ENCODE data around the gene ZNG1F. TPM values are rescaled to one million over a fixed set of nuclear protein-coding genes. Genes with fewer than 3 reads are reported as not detected.
"Not testable (repeated sequence)": the region's sequence is repeated elsewhere in the genome, so short reads cannot be mapped to it uniquely, and the experiment has no call there.

The ZNG1F gene
- polyA plus RNA-seq, 2 of the 4 experiments (the other 2 are of a cell fraction): 9.9 to 39.1 TPM

DNA sequence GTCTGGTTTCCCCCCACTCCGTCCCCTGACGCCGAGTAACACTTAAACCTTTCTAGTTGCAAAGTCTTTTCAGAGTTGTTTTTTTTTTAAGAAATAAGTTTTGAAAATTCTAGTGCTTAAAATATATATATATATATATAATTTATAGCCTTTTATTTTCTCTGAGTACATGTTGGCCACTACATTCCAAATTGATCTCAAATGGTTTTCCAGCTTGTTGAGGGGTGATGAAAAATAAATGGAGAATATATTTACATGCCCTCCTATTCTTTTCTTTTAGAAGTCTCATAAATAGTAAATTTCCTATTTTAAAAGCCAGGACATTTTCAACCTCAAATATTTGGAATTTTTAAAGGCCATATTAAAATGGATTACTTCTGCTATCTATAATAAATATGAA, 63.2 kb downstream of the ZNG1F start:
- CTCF ChIA-PET, FAIRE-seq: not testable (repeated sequence)

DNA sequence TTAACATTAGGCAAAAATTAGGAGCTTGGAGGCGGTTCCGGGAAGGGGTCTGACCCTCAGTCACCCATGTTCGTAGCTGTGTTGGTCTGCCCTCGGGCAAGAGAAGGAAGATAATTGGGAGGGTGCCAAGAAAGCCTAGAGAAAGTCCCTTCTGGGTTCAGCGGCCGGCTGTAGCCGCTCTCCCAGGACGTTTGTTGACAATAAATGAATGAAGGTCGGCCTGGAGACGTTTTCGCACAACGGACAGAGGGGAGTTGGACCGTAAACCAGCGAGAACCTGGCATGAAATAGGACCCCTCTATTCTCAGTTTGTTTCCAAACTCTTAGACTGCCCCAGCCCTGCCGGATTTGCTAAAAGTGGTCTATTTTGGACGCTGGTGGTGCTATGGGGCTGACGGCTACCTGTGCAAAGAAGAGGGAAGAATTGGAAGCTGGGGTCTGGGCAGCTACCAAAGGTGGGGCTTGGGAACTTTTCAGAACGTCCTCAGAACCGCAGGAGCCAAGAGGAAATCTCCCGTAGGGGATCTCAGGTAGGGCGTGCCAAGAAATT, 63.9 kb downstream of the ZNG1F start:
- POLR2A ChIA-PET; H3K4me1 ChIP-seq; DNase-seq (ENCODE audit: low read depth in 1 of 2, low spot score in 1 of 2); H3K4me2 ChIP-seq; H3K4me3 ChIP-seq; CTCF ChIA-PET; H3K27ac ChIP-seq; H3K9me3 ChIP-seq; FAIRE-seq: not testable (repeated sequence)
- WGBS (ENCODE audit: missing lambda C conversion rate): no CpG with 5 or more reads among the region's 21 CpGs
- ATAC-seq: peak; percentile 51 to 72; a peak in 5 of 6 replicates

More for the DNA sequence above, 63.2 kb downstream of the ZNG1F start:
- H3K4me2 ChIP-seq; H3K4me1 ChIP-seq; H3K4me3 ChIP-seq; POLR2A ChIA-PET; H3K9me3 ChIP-seq; DNase-seq (ENCODE audit: low read depth in 1 of 2, low spot score in 1 of 2); H3K27ac ChIP-seq; ATAC-seq: not testable (repeated sequence)
- WGBS (ENCODE audit: missing lambda C conversion rate): 43% methylated on average over 3 of the region's 3 CpGs

DNA sequence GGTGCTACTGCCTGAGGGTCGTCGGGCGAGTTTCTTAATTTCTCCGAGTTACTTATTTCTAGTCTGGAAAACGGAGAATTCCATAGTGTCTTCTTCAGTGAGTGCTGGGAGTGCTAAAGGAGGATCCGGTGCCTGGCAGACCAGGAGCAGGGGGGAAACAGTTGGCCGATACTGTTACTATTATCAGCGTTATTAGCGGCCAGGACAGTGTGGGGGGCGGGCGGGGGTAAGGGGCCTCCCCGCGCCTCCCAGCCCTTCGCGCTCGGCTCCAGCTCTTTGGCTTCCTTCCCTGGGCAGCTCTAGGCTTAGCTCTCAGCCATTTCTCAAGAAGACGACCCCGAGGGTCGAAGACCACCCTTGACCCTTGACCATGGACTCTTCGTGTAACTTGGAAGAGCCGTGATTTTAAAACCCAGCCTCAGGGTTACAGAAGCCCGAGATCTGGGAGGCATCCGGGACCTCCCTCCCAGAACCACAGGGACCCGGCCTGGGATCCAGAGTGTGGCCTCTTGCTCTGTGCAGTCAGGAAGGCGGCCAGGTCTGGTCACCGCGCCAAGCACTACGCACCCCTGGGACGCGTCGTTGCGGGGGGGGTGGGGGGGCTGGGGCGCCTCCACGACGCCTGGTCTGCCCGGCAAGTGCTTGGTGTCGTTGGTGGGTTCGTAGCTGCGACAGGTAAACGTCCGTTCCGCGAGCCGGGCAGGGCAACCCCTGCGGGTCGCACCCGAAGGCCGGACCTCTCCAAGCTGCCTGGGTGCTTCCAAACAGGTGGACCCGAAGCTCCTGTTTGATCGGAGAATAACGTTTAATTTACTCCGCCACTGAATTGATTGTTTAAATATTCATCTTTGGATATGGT, 64.6 kb downstream of the ZNG1F start:
- POLR2A ChIA-PET; H3K27ac ChIP-seq; H3K9me3 ChIP-seq; H3K4me1 ChIP-seq; CTCF ChIA-PET; DNase-seq (ENCODE audit: low read depth in 1 of 2, low spot score in 1 of 2); H3K4me2 ChIP-seq; FAIRE-seq; H3K4me3 ChIP-seq: not testable (repeated sequence)
- 59% methylated on average over 14 of the region's 52 CpGs for WGBS (ENCODE audit: missing lambda C conversion rate)
- peak; percentile 45 to 68; a peak in 3 of 6 replicates for ATAC-seq

- not testable (repeated sequence) for H3K4me2 ChIP-seq
Measured at GRCh38 chr9:41123812-41124211, 65.3 kb downstream of the ZNG1F start.

GRCh38 chr9:41123396-41123795, 65.7 kb downstream of the ZNG1F start:
- WGBS (ENCODE audit: missing lambda C conversion rate): no CpG with 5 or more reads among the region's 32 CpGs
- H3K27ac ChIP-seq; H3K4me2 ChIP-seq; H3K4me3 ChIP-seq; FAIRE-seq; H3K4me1 ChIP-seq; ATAC-seq; CTCF ChIA-PET; DNase-seq (ENCODE audit: low read depth in 1 of 2, low spot score in 1 of 2); POLR2A ChIA-PET; H3K9me3 ChIP-seq: not testable (repeated sequence)

More at GRCh38 chr9:41123812-41124211, 65.3 kb downstream of the ZNG1F start:
- 90% methylated on average over 11 of the region's 33 CpGs for WGBS (ENCODE audit: missing lambda C conversion rate)
- H3K9me3 ChIP-seq; DNase-seq (ENCODE audit: low read depth in 1 of 2, low spot score in 1 of 2); H3K4me1 ChIP-seq; CTCF ChIA-PET; POLR2A ChIA-PET; H3K27ac ChIP-seq; H3K4me3 ChIP-seq; FAIRE-seq: not testable (repeated sequence)
- ATAC-seq: peak in 1 of 2 experiments; percentile 11; a peak in 1 of 6 replicates

- H3K4me2 ChIP-seq; H3K9me3 ChIP-seq; H3K4me1 ChIP-seq; ATAC-seq; H3K4me3 ChIP-seq; DNase-seq (ENCODE audit: low read depth in 1 of 2, low spot score in 1 of 2); H3K27ac ChIP-seq; POLR2A ChIA-PET; CTCF ChIA-PET; FAIRE-seq: not testable (repeated sequence)
- WGBS (ENCODE audit: missing lambda C conversion rate): 0% methylated on average over 2 of the region's 4 CpGs
Measured at GRCh38 chr9:41120696-41121095, 68.4 kb downstream of the ZNG1F start.

GRCh38 chr9:41119719-41120118, 69.4 kb downstream of the ZNG1F start:
- H3K27ac ChIP-seq; H3K9me3 ChIP-seq; DNase-seq (ENCODE audit: low read depth in 1 of 2, low spot score in 1 of 2); POLR2A ChIA-PET; CTCF ChIA-PET; H3K4me2 ChIP-seq; H3K4me3 ChIP-seq; H3K4me1 ChIP-seq; FAIRE-seq: not testable (repeated sequence)
- peak; percentile 40 to 41; a peak in 2 of 6 replicates for ATAC-seq
- WGBS (ENCODE audit: missing lambda C conversion rate): no CpG with 5 or more reads among the region's 5 CpGs

DNA sequence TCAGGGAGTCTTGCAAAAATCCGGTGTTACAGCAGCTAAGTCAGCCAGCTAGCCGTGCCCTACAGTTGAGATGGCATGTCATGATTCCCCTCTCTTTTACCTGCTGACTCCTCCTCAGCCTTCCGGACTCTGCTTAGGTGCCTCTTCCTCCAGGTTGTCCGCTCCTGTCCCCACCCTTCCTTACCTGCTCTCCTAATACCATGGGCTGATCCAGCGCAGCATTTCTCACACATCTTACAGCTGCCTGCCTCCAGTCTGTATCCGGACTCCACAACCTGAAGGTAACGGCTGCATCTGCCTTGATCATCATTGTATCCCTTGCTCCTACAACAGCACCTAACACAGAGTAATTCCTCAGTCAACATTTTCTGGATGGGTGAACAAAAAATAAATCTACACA, 69.8 kb downstream of the ZNG1F start:
- H3K4me3 ChIP-seq; DNase-seq (ENCODE audit: low read depth in 1 of 2, low spot score in 1 of 2); H3K4me1 ChIP-seq; CTCF ChIA-PET; H3K9me3 ChIP-seq; H3K4me2 ChIP-seq; POLR2A ChIA-PET; FAIRE-seq; H3K27ac ChIP-seq: not testable (repeated sequence)
- ATAC-seq: peak; percentile 48 to 70; a peak in 5 of 6 replicates
- 20% methylated on average over 7 of the region's 7 CpGs for WGBS (ENCODE audit: missing lambda C conversion rate)

- FAIRE-seq; H3K9me3 ChIP-seq; ATAC-seq; POLR2A ChIA-PET; H3K4me3 ChIP-seq; H3K4me2 ChIP-seq; H3K27ac ChIP-seq; CTCF ChIA-PET; DNase-seq (ENCODE audit: low read depth in 1 of 2, low spot score in 1 of 2); H3K4me1 ChIP-seq: not testable (repeated sequence)
- WGBS (ENCODE audit: missing lambda C conversion rate): no CpG with 5 or more reads among the region's 14 CpGs
Measured at GRCh38 chr9:41113348-41113747, 75.8 kb downstream of the ZNG1F start.

DNA sequence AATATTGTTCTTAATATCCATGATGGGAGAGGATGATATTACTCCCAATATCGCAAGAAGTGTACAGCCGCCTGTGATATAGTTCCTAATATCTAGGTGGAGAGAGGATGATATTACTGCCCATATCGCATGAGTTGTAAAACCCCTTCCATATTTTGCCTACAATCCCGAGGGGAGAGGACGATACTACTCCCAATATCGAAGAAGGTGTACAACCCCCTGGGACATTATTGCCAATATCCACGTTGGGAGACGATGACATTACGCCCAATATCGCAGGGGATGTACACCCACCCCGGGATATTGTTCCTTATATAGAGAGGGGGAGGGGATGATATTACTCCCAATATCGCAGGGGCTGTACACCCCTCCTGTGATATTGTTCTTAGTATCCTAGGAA, 77.7 kb downstream of the ZNG1F start:
- H3K4me1 ChIP-seq; H3K4me3 ChIP-seq; FAIRE-seq; CTCF ChIA-PET; POLR2A ChIA-PET; H3K27ac ChIP-seq; DNase-seq (ENCODE audit: low read depth in 1 of 2, low spot score in 1 of 2); ATAC-seq; H3K9me3 ChIP-seq; H3K4me2 ChIP-seq: not testable (repeated sequence)
- WGBS (ENCODE audit: missing lambda C conversion rate): 71% methylated on average over 12 of the region's 12 CpGs
